H1 (cell line): ENCODE measurements around the gene INPP5F. TPM values are rescaled to one million over a fixed set of nuclear protein-coding genes. Genes with fewer than 3 reads are reported as not detected.

Source experiments
- CTCF ChIA-PET: fragments of 300-600 bp; sonication (Branson Sonifier 250); formaldehyde crosslinking; loops from one replicate; lab custom pipeline; 2021; ENCODE audit not compliant: partially characterized antibody; lab: Charles Lee
- POLR2A ChIA-PET: fragments of 300-600 bp; sonication (Branson Sonifier 250); formaldehyde crosslinking; loops from one replicate; lab custom pipeline; 2021; ENCODE audit warnings: inconsistent platforms; ENCODE audit not compliant: partially characterized antibody; lab: Charles Lee
- DNase-seq, 2 experiments: peaks; one replicate each; pipeline versions ENCODE4 v3.0.0 to v3.0.0-alpha.2; 2010 to 2022; ENCODE audit warnings: low spot score in 2 of 2, low read depth in 1 of 2, mixed read lengths in 1 of 2
- FAIRE-seq: peaks from 2 replicates; lab custom pipeline; 2011; peaks lifted over from hg19 to GRCh38; lab: Jason Lieb, UNC
- H2AFZ ChIP-seq: 2 replicates; pipeline ENCODE4 v1.8.1; 2012; ENCODE audit warnings: low read length, inconsistent platforms
- H2AK5ac ChIP-seq: 2 replicates; pipeline ENCODE4 v1.6.1; 2013; ENCODE audit warnings: low read depth, low read length
- H2BK120ac ChIP-seq: replicated peaks from 2 replicates; pipeline ENCODE3; 2013; ENCODE audit warnings: low read depth, low read length, inconsistent platforms
- H2BK12ac ChIP-seq: 2 replicates; pipeline ENCODE4 v1.6.1; 2013; ENCODE audit warnings: low read depth, low read length
- H2BK15ac ChIP-seq: 2 replicates; pipeline ENCODE4 v1.6.1; 2013; ENCODE audit warnings: low read length
- H2BK20ac ChIP-seq: 2 replicates; pipeline ENCODE4 v1.6.1; 2013; ENCODE audit warnings: low read length
- H2BK5ac ChIP-seq: 2 replicates; pipeline ENCODE4 v1.6.1; 2013; ENCODE audit warnings: low read depth, low read length
- H3K14ac ChIP-seq: 2 replicates; pipeline ENCODE4 v1.6.1; 2013; ENCODE audit warnings: inconsistent platforms; ENCODE audit not compliant: insufficient read length
- H3K18ac ChIP-seq: 2 replicates; pipeline ENCODE4 v1.6.1; 2013; ENCODE audit warnings: low read length; ENCODE audit errors: extremely low read depth
- H3K23ac ChIP-seq: 2 replicates; pipeline ENCODE4 v1.6.1; 2013; ENCODE audit warnings: inconsistent platforms; ENCODE audit not compliant: insufficient read length
- H3K23me2 ChIP-seq: 2 replicates; pipeline ENCODE4 v1.6.1; 2013; ENCODE audit warnings: low read depth, low read length
- H3K27ac ChIP-seq: 2 replicates; pipeline ENCODE4 v1.6.1; 2011; ENCODE audit warnings: low read depth, low read length, inconsistent platforms
- H3K27me3 ChIP-seq, 4 experiments: replicated peaks in 1 of 4; 1 replicate in 1 of 4; 2 replicates in 3 of 4; pipeline versions ENCODE4 v1.6.1 to v1.8.1; 2011 to 2013; ENCODE audit warnings: low read length in 3 of 4, mild to moderate bottlenecking in 3 of 4, inconsistent platforms in 2 of 4, mixed read lengths in 2 of 4, moderate library complexity in 1 of 4; ENCODE audit not compliant: control insufficient read depth in 3 of 4, insufficient read depth in 3 of 4; ENCODE audit errors: extremely low read depth in 1 of 4
- H3K36me3 ChIP-seq, 4 experiments: 2 replicates each; pipeline versions ENCODE4 v1.6.1 to v1.8.1; 2011 to 2013; ENCODE audit warnings: mild to moderate bottlenecking in 4 of 4, low read length in 3 of 4, moderate library complexity in 2 of 4, control low read depth in 1 of 4, inconsistent platforms in 1 of 4; ENCODE audit not compliant: insufficient read depth in 4 of 4, control insufficient read depth in 2 of 4
- H3K4ac ChIP-seq: replicated peaks from 2 replicates; pipeline ENCODE3; 2013; ENCODE audit warnings: low read length, low read depth, mixed read lengths, inconsistent platforms; ENCODE audit not compliant: insufficient read length
- H3K4me1 ChIP-seq, 4 experiments: replicated peaks in 1 of 4; 1 replicate in 1 of 4; 2 replicates in 3 of 4; pipeline versions ENCODE4 v1.6.1 to v1.8.1; 2011 to 2013; ENCODE audit warnings: low read length in 3 of 4, inconsistent platforms in 2 of 4, mixed read lengths in 1 of 4; ENCODE audit not compliant: insufficient read depth in 4 of 4, control insufficient read depth in 3 of 4
- H3K4me2 ChIP-seq, 2 experiments: 2 replicates each; pipeline versions ENCODE4 v1.6.1 to v1.8.1; 2011 to 2013; ENCODE audit warnings: low read depth in 2 of 2, low read length in 2 of 2, control low read depth in 1 of 2, inconsistent platforms in 1 of 2, mild to moderate bottlenecking in 1 of 2; ENCODE audit not compliant: insufficient read depth in 1 of 2
- H3K4me3 ChIP-seq, 4 experiments: fragments of 200-600, 300-600 bp in 1 of 4; sonication (generic), shearing (Covaris generic), sonication (Bioruptor Twin) in 1 of 4; 2 replicates each; pipeline versions ENCODE4 v1.5.1 to v1.8.1; 2011 to 2016; ENCODE audit warnings: low read length in 4 of 4, low read depth in 3 of 4, control low read depth in 2 of 4, inconsistent platforms in 2 of 4, mild to moderate bottlenecking in 2 of 4, mixed read lengths in 1 of 4, moderate library complexity in 1 of 4; ENCODE audit not compliant: insufficient read depth in 2 of 4; ENCODE audit errors: extremely low read depth in 1 of 4
- H3K56ac ChIP-seq: replicated peaks from 2 replicates; pipeline ENCODE3; 2013; ENCODE audit warnings: low read depth, mild to moderate bottlenecking, mixed read lengths, low read length, inconsistent platforms; ENCODE audit not compliant: insufficient read length
- H3K79me1 ChIP-seq: 2 replicates; pipeline ENCODE4 v1.6.1; 2013; ENCODE audit warnings: low read depth, low read length, control low read depth
- H3K79me2 ChIP-seq, 2 experiments: 2 replicates each; pipeline versions ENCODE4 v1.6.1 to v1.8.1; 2012 to 2013; ENCODE audit warnings: low read length in 2 of 2, mild to moderate bottlenecking in 2 of 2, inconsistent platforms in 1 of 2; ENCODE audit not compliant: insufficient read depth in 2 of 2, control insufficient read depth in 1 of 2
- H3K9ac ChIP-seq, 4 experiments: replicated peaks in 1 of 4; 1 replicate in 1 of 4; 2 replicates in 3 of 4; pipeline versions ENCODE4 v1.6.1 to v1.8.1; 2011 to 2013; ENCODE audit warnings: low read depth in 3 of 4, low read length in 3 of 4, control low read depth in 2 of 4, mild to moderate bottlenecking in 2 of 4, moderate library complexity in 2 of 4, inconsistent platforms in 1 of 4; ENCODE audit errors: extremely low read depth in 1 of 4
- H3K9me3 ChIP-seq, 2 experiments: 2 replicates each; pipeline versions ENCODE4 v1.6.1 to v1.8.1; 2012 to 2013; ENCODE audit warnings: mild to moderate bottlenecking in 2 of 2, moderate library complexity in 2 of 2, control low read depth in 1 of 2, inconsistent platforms in 1 of 2, low read depth in 1 of 2, low read length in 1 of 2, mixed read lengths in 1 of 2; ENCODE audit not compliant: insufficient read depth in 2 of 2
- H4K20me1 ChIP-seq, 2 experiments: replicated peaks in 1 of 2; 2 replicates each; pipeline versions ENCODE3 to v1.8.1; 2011 to 2013; ENCODE audit warnings: inconsistent platforms in 2 of 2, low read length in 2 of 2, mild to moderate bottlenecking in 1 of 2; ENCODE audit not compliant: insufficient read depth in 2 of 2, control insufficient read depth in 1 of 2
- H4K5ac ChIP-seq: 2 replicates; pipeline ENCODE4 v1.6.1; 2013; ENCODE audit warnings: low read length, low read depth, mixed read lengths, inconsistent platforms; ENCODE audit not compliant: insufficient read length
- H4K8ac ChIP-seq: 2 replicates; pipeline ENCODE4 v1.8.0; 2013; ENCODE audit warnings: mild to moderate bottlenecking, moderate library complexity, low read length, inconsistent platforms; ENCODE audit not compliant: insufficient read depth; ENCODE audit errors: extremely low read depth
- H4K91ac ChIP-seq: replicated peaks from 2 replicates; pipeline ENCODE3; 2013; ENCODE audit warnings: low read length, mixed read lengths, inconsistent platforms; ENCODE audit not compliant: insufficient read length
- CREB1 ChIP-seq: IDR thresholded peaks from 2 replicates; pipeline ENCODE4 v1.6.1; 2012; ENCODE audit warnings: inconsistent platforms
- CTBP2 ChIP-seq: IDR thresholded peaks from 2 replicates; pipeline ENCODE4 v1.7.0; 2011; ENCODE audit warnings: borderline replicate concordance, mild to moderate bottlenecking, moderate library complexity, mixed read lengths, low read length; ENCODE audit not compliant: insufficient read depth, insufficient read length
- E2F6 ChIP-seq: IDR thresholded peaks from 2 replicates; pipeline ENCODE4 v1.6.1; 2012; ENCODE audit warnings: inconsistent platforms
- KDM4A ChIP-seq: IDR thresholded peaks from one replicate; pipeline ENCODE4 v1.7.1; 2012; ENCODE audit warnings: low read depth, mild to moderate bottlenecking, moderate library complexity, low read length, inconsistent platforms; ENCODE audit not compliant: severe bottlenecking
- PHF8 ChIP-seq: fragments of 200-600 bp; sonication (generic); conservative IDR thresholded peaks from 2 replicates; pipeline ENCODE4 v1.7.1; 2012; ENCODE audit warnings: low read depth, mild to moderate bottlenecking, inconsistent platforms, low read length, moderate library complexity
- POLR2AphosphoS5 ChIP-seq: IDR thresholded peaks from 2 replicates; pipeline ENCODE4 v1.6.1; 2011; ENCODE audit warnings: low read depth, low read length
- RAD21 ChIP-seq, 2 experiments: IDR thresholded peaks in 1 of 2; conservative IDR thresholded peaks in 1 of 2; 2 replicates each; pipeline ENCODE4 v1.6.1; 2011; ENCODE audit warnings: low read depth in 2 of 2, low read length in 2 of 2, improper control_type of control experiment in 1 of 2, inconsistent platforms in 1 of 2, mild to moderate bottlenecking in 1 of 2, moderate library complexity in 1 of 2
- RFX5 ChIP-seq: IDR thresholded peaks from 2 replicates; pipeline ENCODE4 v1.6.1; 2011; ENCODE audit warnings: low read depth, low read length, improper control_type of control experiment, borderline replicate concordance
- TAF7 ChIP-seq: optimal IDR thresholded peaks from 2 replicates; pipeline ENCODE3; 2011; ENCODE audit warnings: low read depth, mild to moderate bottlenecking, inconsistent platforms, low read length, moderate library complexity, borderline replicate concordance
- WGBS, 2 experiments: shearing (Covaris generic) in 1 of 2; methylation state at CpG; one replicate each; pipeline versions ENCODE4 v1.1.6 to v1.1.7; 2013 to 2015; ENCODE audit warnings: low lambda C conversion rate in 2 of 2, mixed read lengths in 2 of 2, inconsistent platforms in 1 of 2, low coverage in 1 of 2, missing lambda C conversion rate in 1 of 2; ENCODE audit not compliant: insufficient replicate concordance in 2 of 2, insufficient coverage in 1 of 2, insufficient read length in 1 of 2; ENCODE audit errors: extremely low coverage in 1 of 2, missing lambda C conversion rate in 1 of 2; 5-methylcytosine and 5-hydroxymethylcytosine counted together
- polyA plus RNA-seq, 7 experiments: library from polyadenylated mRNA; depleted of rRNA in 3 of 7; stranded (reverse) in 5 of 7; unstranded in 2 of 7; fragments of >200 nt in 5 of 7; fragments of 200-250 nt in 2 of 7; gene quantifications; 1 replicate in 5 of 7; 2 replicates in 1 of 7; 4 replicates in 1 of 7; pipeline versions ENCODE4 v1.2.1 to v1.2.3, GENCODE V29; 2011 to 2013; ENCODE audit warnings: missing spikeins in 2 of 7, mixed read lengths in 2 of 7
- total RNA-seq: library from RNA; stranded (reverse); fragmentation: NEBNext Ultra II Directional; extraction: Animal tissue kit (Norgen Biotek cat#: 25700); gene quantifications from 2 replicates; pipeline ENCODE4 v1.2.1, GENCODE V29; 2021

INPP5F gene
- total and polyA plus RNA-seq, 2 of the 8 experiments (the other 6 are each of a cell fraction or from before 2014, with no cell fraction given): 50.1 to 101 TPM

GRCh38 chr10:119872610-119872859, 146.7 kb downstream of the INPP5F start, which contains the start of gene MCMBP:
TSS of gene MCMBP (minus strand) at chr10:119872843. CDS start at chr10:119872584, 259 bp downstream.
- H3K23ac ChIP-seq: no peak within 1 kb of the TSS
- ChIA-PET CTCF (interaction anchor here (0.7 to 5.9 kb wide), 5 partner anchors 11 to 201 kb away, joined by 3 to 36 read pairs (median 4); no protein-coding TSS in a partner anchor), POLR2A (interaction anchor here (0.6 to 3.7 kb wide), 12 partner anchors 10 to 792 kb away, joined by 3 to 18 read pairs (median 4); partner anchors contain the start of genes EIF3A, SEC23IP and TIAL1)
- H3K27me3 ChIP-seq: no peaks in the 10 kb centered on the region
- H3K18ac ChIP-seq: peak within 1 kb of the TSS; percentile 83; the same call in 1 of the 2 replicates
- H3K23me2 ChIP-seq: peaks cover 8% of the 10 kb centered on the region
- peak within 1 kb of the TSS; percentile 83 for H3K27ac ChIP-seq
- no peaks in the 10 kb centered on the region for H3K36me3 ChIP-seq
- H2BK5ac ChIP-seq: 0 out of 2 replicates have a peak within 1 kb of the TSS, but pooled peaks have one; percentile 71
- no peak within 1 kb of the TSS for H2BK12ac ChIP-seq
- TF ChIP-seq PHF8 (peak; percentile 54; the same call in 1 of the 2 replicates), POLR2AphosphoS5 (peak; percentile 68; the same call in 1 of the 2 replicates), CREB1 (no peak), TAF7 (peak; percentile 82), RFX5 (no peak), KDM4A (peak; percentile 47), RAD21 (IDR thresholded peaks at IDR 0.05 in 1 of 2, conservative IDR thresholded peaks at IDR 0.05 in 1 of 2; ENCODE audit: low read depth in 2 of 2, low read length in 2 of 2) (no peak), CTBP2 (peak; percentile 21), E2F6 (peak; percentile 52; the same call in 1 of the 2 replicates)
- H4K8ac ChIP-seq: peak within 1 kb of the TSS; percentile 94
- peaks cover 33 to 47% of the 10 kb centered on the region in 2 experiments for H3K79me2 ChIP-seq
- H2BK120ac ChIP-seq: no peak within 1 kb of the TSS
- H2AFZ ChIP-seq: peak within 1 kb of the TSS; percentile 74; the same call in 1 of the 2 replicates
- no peak within 1 kb of the TSS for H2BK15ac ChIP-seq
- peaks cover 4% of the 10 kb centered on the region; the same call in 1 of the 2 replicates for H3K79me1 ChIP-seq
- WGBS, 2 experiments: 3% methylated on average over 11 of the region's 42 CpGs; no CpG with 5 or more reads in 1 of the 2 experiments
- peak within 1 kb of the TSS; percentile 74 to 94 (median 88) for H3K9ac ChIP-seq
- peak within 1 kb of the TSS; percentile 51 for H3K56ac ChIP-seq
- peak within 1 kb of the TSS; percentile 85 to 86 for H3K4me2 ChIP-seq
- no peak within 1 kb of the TSS for H2AK5ac ChIP-seq
- H3K4me1 ChIP-seq: no peaks in the 10 kb centered on the region; a peak in 3 of 7 replicates
- H2BK20ac ChIP-seq: no peak within 1 kb of the TSS
- H3K4me3 ChIP-seq: peak within 1 kb of the TSS; percentile 65 to 92 (median 79)
- DNase-seq: no peak
- no peak within 1 kb of the TSS for H3K14ac ChIP-seq
- H4K5ac ChIP-seq: no peak within 1 kb of the TSS
- H4K91ac ChIP-seq: no peak within 1 kb of the TSS
- H4K20me1 ChIP-seq: peaks cover 15% of the 10 kb centered on the region in 2 experiments
- H3K9me3 ChIP-seq: no peaks in the 10 kb centered on the region
- H3K4ac ChIP-seq: peak within 1 kb of the TSS; percentile 10
- no peak for FAIRE-seq
